Mesothelial cell of epicardium (in vitro differentiated cells): Measurements from ENCODE around the gene SOX11. TPM values are rescaled to one million over a fixed set of nuclear protein-coding genes. Genes with fewer than 3 reads are reported as not detected.

Experiments used
- DNase-seq, 2 experiments: peaks; one replicate each; pipeline ENCODE4 v3.0.0; 2021; ENCODE audit warnings: low spot score in 2 of 2; ENCODE audit not compliant: unreplicated experiment in 2 of 2
- H3K27ac Mint-ChIP-seq: 2 replicates; pipeline ENCODE4 v1.8.0; 2021; ENCODE audit warnings: mixed read lengths
- H3K27me3 Mint-ChIP-seq: 2 replicates; pipeline ENCODE4 v1.8.0; 2021; ENCODE audit warnings: low read depth, mixed read lengths
- H3K36me3 Mint-ChIP-seq: 2 replicates; pipeline ENCODE4 v1.8.0; 2021; ENCODE audit warnings: mixed read lengths
- H3K4me1 Mint-ChIP-seq: 2 replicates; pipeline ENCODE4 v1.8.0; 2021; ENCODE audit warnings: mixed read lengths
- H3K4me3 Mint-ChIP-seq: 2 replicates; pipeline ENCODE4 v1.8.0; 2021; ENCODE audit warnings: mild to moderate bottlenecking, moderate library complexity, mixed read lengths
- H3K9me3 Mint-ChIP-seq: 2 replicates; pipeline ENCODE4 v1.8.0; 2021; ENCODE audit warnings: mixed read lengths
- total RNA-seq: library from RNA; stranded (reverse); gene quantifications from 3 replicates; pipeline ENCODE4 v1.2.1, GENCODE V29; 2021
- TF ChIP-seq, protein P1 (sequence below): fragments of 200-600 bp; sonication (generic); IDR thresholded peaks from one replicate; pipeline ENCODE4 v1.5.0; 2021; ENCODE audit warnings: antibody characterized with exemption; ENCODE audit not compliant: unreplicated experiment

SOX11 gene
- total RNA-seq, 1 donor from 2014 or later, result 46.2 TPM

DNA sequence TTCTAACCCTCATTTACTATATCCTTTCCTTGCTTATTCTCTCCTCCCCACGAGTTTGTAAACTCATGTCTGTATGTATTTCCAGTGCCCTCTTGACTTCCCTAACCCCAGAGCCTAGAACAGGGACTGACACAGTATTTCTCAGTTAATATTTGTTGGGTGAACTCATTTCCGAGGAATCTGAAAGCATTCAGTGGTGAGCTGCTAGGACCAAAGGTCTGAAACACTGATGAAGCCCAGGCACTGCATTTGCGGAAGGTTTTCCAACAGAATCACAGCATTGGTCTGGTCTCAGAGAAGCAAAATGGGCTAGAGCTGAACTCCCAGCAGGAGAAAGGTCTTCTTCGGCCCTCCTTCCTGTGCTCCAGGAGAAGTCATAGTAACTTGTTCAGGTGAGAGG lies 56.8 kb downstream of the SOX11 start:
- Mint-ChIP-seq H3K36me3 (no peaks in the 10 kb centered on the region), H3K4me1 (no peaks in the 10 kb centered on the region), H3K9me3 (no peaks in the 10 kb centered on the region), H3K4me3 (no peak overlapping the region), H3K27me3 (peaks cover 48% of the 10 kb centered on the region), H3K27ac (no peak overlapping the region)
- DNase-seq, result no peak
- TF ChIP-seq, protein P1, sequence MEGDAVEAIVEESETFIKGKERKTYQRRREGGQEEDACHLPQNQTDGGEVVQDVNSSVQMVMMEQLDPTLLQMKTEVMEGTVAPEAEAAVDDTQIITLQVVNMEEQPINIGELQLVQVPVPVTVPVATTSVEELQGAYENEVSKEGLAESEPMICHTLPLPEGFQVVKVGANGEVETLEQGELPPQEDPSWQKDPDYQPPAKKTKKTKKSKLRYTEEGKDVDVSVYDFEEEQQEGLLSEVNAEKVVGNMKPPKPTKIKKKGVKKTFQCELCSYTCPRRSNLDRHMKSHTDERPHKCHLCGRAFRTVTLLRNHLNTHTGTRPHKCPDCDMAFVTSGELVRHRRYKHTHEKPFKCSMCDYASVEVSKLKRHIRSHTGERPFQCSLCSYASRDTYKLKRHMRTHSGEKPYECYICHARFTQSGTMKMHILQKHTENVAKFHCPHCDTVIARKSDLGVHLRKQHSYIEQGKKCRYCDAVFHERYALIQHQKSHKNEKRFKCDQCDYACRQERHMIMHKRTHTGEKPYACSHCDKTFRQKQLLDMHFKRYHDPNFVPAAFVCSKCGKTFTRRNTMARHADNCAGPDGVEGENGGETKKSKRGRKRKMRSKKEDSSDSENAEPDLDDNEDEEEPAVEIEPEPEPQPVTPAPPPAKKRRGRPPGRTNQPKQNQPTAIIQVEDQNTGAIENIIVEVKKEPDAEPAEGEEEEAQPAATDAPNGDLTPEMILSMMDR, result no peak

DNA sequence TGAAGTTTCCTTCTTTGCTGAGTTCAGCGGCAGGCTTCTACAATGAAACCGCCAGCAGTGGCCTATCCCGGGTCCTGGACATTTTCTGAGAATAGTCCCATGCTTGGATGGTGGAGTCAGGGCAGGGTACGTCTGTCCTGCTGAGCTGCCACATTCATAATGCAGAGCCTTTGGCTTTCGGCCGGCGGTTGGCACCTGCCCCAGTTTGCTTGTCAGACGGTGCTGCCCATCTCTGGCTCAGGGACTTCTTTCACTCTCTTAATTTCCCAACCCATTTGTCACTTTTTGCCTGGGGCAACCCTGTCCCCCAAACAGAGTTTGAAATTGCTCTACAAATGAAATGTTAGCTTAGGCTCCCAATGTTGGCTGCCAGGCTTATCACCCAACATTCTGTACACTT lies 57.2 kb downstream of the SOX11 start:
- H3K27ac Mint-ChIP-seq, result no peak overlapping the region
- no peaks in the 10 kb centered on the region for H3K9me3 Mint-ChIP-seq
- H3K4me3 Mint-ChIP-seq, result no peak overlapping the region
- no peaks in the 10 kb centered on the region for H3K36me3 Mint-ChIP-seq
- no peaks in the 10 kb centered on the region for H3K4me1 Mint-ChIP-seq
- DNase-seq, result no peak
- TF ChIP-seq, protein P1, result no peak
- peaks cover 49% of the 10 kb centered on the region for H3K27me3 Mint-ChIP-seq
